ENCODE data around the gene RGS2. TPM values are rescaled to one million over a fixed set of nuclear protein-coding genes. Genes with fewer than 3 reads are reported as not detected.

The RGS2 gene
- total RNA-seq, 4 donors from 2014 or later = 24.5 to 54.1 (median 29.0) TPM

DNA sequence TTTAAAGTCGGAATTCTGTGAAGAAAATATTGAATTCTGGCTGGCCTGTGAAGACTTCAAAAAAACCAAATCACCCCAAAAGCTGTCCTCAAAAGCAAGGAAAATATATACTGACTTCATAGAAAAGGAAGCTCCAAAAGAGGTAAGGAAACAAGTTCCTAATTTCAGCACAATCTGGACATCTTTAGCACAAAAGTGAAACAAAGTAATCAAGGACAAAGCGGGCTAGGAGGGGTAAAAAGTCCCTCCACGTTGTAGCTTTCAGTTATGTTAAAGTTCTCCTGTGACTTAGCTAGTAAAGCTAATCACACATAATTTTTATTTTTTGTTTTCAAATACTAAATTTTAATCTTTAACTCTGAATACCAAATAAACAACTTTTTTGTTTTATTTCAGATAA, 2.2 kb downstream of the RGS2 start:
- 75 to 80% methylated on average over 3 of the region's 3 CpGs for whole genome bisulfite sequencing, 2 donors
- no peak overlapping the region for H3K4me3 ChIP-seq (ENCODE audit: low read depth, poor library complexity, severe bottlenecking)
- DNase-seq (ENCODE audit: low spot score in 2 of 2) = no peak
- TF ChIP-seq POLR2A (IDR thresholded peaks at IDR 0.05) = no peak
- TF ChIP-seq, protein P1, sequence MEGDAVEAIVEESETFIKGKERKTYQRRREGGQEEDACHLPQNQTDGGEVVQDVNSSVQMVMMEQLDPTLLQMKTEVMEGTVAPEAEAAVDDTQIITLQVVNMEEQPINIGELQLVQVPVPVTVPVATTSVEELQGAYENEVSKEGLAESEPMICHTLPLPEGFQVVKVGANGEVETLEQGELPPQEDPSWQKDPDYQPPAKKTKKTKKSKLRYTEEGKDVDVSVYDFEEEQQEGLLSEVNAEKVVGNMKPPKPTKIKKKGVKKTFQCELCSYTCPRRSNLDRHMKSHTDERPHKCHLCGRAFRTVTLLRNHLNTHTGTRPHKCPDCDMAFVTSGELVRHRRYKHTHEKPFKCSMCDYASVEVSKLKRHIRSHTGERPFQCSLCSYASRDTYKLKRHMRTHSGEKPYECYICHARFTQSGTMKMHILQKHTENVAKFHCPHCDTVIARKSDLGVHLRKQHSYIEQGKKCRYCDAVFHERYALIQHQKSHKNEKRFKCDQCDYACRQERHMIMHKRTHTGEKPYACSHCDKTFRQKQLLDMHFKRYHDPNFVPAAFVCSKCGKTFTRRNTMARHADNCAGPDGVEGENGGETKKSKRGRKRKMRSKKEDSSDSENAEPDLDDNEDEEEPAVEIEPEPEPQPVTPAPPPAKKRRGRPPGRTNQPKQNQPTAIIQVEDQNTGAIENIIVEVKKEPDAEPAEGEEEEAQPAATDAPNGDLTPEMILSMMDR (IDR thresholded peaks at IDR 0.05) = no peak
- intact Hi-C loops (cut with DNase I; ENCODE audit: low total_unique reads) = no loop called here

DNA sequence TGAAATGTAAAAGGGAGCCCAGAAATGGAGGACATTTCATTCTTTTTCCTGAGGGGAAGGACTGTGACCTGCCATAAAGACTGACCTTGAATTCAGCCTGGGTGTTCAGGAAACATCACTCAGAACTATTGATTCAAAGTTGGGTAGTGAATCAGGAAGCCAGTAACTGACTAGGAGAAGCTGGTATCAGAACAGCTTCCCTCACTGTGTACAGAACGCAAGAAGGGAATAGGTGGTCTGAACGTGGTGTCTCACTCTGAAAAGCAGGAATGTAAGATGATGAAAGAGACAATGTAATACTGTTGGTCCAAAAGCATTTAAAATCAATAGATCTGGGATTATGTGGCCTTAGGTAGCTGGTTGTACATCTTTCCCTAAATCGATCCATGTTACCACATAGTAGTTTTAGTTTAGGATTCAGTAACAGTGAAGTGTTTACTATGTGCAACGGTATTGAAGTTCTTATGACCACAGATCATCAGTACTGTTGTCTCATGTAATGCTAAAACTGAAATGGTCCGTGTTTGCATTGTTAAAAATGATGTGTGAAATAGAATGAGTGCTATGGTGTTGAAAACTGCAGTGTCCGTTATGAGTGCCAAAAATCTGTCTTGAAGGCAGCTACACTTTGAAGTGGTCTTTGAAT, 2.9 kb downstream of the RGS2 start:
- no peak for DNase-seq (ENCODE audit: low spot score in 2 of 2)
- intact Hi-C loops (cut with DNase I; ENCODE audit: low total_unique reads) = no loop called here
- no peak overlapping the region for H3K4me3 ChIP-seq (ENCODE audit: low read depth, poor library complexity, severe bottlenecking)
- WGBS, 2 donors = 79 to 84% methylated on average over 6 of the region's 6 CpGs
- TF ChIP-seq, protein P1 (IDR thresholded peaks at IDR 0.05) = no peak
- TF ChIP-seq POLR2A (IDR thresholded peaks at IDR 0.05) = no peak

DNA sequence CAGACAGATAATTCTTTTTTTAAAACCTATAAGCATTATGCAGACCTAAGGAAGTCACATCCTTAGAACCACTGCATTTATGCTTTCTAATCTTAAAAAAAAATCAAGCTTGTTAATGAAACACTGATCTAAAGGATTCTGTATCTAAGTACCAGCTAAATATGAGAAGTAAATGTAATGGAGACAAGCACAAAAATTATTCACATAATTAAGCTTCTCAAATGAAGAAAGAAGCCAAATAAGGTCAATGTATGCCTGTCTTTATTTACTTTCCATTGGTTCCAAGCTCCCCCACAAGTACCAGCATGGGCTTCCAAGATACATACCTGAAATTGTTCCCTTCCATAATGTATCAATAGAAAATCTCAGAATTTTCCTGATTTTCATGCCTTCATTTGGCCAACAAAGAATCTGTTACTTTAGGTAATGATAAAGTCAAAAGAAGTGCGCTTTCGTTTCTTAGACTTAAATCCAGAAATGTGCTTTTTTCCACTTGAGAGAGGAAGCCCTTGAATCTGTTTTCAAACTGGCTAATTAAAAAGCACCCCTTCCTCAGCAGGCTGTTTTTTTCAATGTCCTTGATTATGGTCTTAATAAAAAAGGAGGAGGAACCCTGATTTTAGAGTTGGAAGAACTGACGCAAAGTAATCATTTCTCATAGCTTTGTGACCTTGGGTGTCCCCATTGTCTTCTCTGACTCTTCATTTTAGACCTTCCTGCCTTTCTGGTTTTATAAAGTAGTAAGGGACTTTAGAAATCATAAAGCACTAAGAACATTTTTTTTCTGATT, 3.8 kb downstream of the RGS2 start:
- WGBS, 2 donors = 95 to 98% methylated on average over 3 of the region's 3 CpGs
- H3K4me3 ChIP-seq (ENCODE audit: low read depth, poor library complexity, severe bottlenecking) = no peak overlapping the region
- DNase-seq (ENCODE audit: low spot score in 2 of 2) = no peak
- intact Hi-C loops (cut with DNase I; ENCODE audit: low total_unique reads) = no loop called here
- no peak for TF ChIP-seq POLR2A (IDR thresholded peaks at IDR 0.05)
- TF ChIP-seq, protein P1 (IDR thresholded peaks at IDR 0.05) = no peak

DNA sequence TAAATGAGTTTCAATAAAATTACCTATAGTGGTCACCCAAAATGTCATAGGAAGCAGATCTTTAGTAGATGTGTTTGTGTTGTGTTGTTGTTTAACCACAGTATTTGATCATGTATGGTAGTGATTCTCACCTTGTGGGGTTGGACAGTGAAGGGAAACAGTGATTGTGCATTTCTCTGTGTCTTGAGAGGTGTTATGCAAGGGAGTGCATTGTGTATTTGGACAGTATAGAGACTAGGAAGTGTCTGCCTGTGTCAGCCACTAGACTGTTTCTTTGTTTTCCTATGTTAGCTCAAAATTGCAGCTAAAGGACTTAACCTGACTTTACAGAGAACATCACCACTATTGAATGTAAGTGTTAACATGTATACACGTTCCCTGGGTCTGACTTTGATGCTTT, 6.0 kb downstream of the RGS2 start:
- no peak for DNase-seq (ENCODE audit: low spot score in 2 of 2)
- no peak overlapping the region for H3K4me3 ChIP-seq (ENCODE audit: low read depth, poor library complexity, severe bottlenecking)
- no peak for TF ChIP-seq POLR2A (IDR thresholded peaks at IDR 0.05)
- TF ChIP-seq, protein P1 (IDR thresholded peaks at IDR 0.05) = no peak
- WGBS, 2 donors = 88% methylated on average over 1 of the region's 1 CpG
- intact Hi-C loops (cut with DNase I; ENCODE audit: low total_unique reads) = no loop called here

DNA sequence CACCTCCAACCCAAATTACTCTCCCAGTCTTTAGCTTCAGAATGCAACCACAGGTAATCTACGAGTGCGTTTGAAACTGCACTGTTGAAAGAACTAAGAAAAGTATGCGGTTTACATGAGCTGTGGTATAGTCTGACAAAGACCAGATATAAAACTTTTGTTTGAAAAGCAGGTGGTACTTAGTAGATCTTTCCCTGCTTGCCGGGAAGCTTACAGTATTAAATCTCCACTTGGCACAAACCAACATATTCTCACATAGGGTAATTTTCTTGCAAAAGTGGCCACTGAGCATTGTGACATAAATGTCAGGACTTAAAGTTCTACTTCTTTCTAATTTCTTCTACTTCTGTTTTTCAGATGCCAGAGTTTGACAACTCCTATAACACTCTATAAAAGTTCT, 8.4 kb downstream of the RGS2 start:
- 80 to 81% methylated on average over 4 of the region's 4 CpGs for WGBS, 2 donors
- no peak for TF ChIP-seq POLR2A (IDR thresholded peaks at IDR 0.05)
- TF ChIP-seq, protein P1 (IDR thresholded peaks at IDR 0.05) = no peak
- no peak overlapping the region for H3K4me3 ChIP-seq (ENCODE audit: low read depth, poor library complexity, severe bottlenecking)
- no peak for DNase-seq (ENCODE audit: low spot score in 2 of 2)
- intact Hi-C loops (cut with DNase I; ENCODE audit: low total_unique reads) = no loop called here

All from lower leg skin (tissue), 4 donors.